ENCODE results near the gene ORC4.

- peak; percentile 54; the same call in 1 of the 2 replicates for TF ChIP-seq GATA3 (IDR thresholded peaks at IDR 0.05; ENCODE audit: low read depth, low read length)
- no peak for TF ChIP-seq GATA2 (IDR thresholded peaks at IDR 0.05; ENCODE audit: low read depth, low read length)
Observed at GRCh38 chr2:147916067-147916466, 104.5 kb downstream of the ORC4 start.
